Left lobe of liver (tissue), 2 donors: Measurements from ENCODE around the gene CCAR1. TPM values are rescaled to one million over a fixed set of nuclear protein-coding genes. Genes with fewer than 3 reads are reported as not detected.
"Not testable (repeated sequence)": the region's sequence is repeated elsewhere in the genome, so short reads cannot be mapped to it uniquely, and the experiment has no call there.

Experiments used
- ATAC-seq: fragments of 200-7000 bp; cut with Tn5 transposase; one replicate; pipeline ENCODE4 v1.9.1; 2020; ENCODE audit warnings: mild to moderate bottlenecking, moderate library complexity
- DNase-seq: peaks from one replicate; pipeline ENCODE4 v3.0.0-alpha.2; 2020; ENCODE audit warnings: low spot score
- total RNA-seq: library from RNA; stranded (reverse); gene quantifications from one replicate; pipeline ENCODE4 v1.2.1, GENCODE V29; 2021
- donor health status: DM: no; HTN: no; CAD: no; lungs with moderate emphysema.
- donor health status: DM: no; HTN: yes; CAD: no.

The CCAR1 gene, protein sequence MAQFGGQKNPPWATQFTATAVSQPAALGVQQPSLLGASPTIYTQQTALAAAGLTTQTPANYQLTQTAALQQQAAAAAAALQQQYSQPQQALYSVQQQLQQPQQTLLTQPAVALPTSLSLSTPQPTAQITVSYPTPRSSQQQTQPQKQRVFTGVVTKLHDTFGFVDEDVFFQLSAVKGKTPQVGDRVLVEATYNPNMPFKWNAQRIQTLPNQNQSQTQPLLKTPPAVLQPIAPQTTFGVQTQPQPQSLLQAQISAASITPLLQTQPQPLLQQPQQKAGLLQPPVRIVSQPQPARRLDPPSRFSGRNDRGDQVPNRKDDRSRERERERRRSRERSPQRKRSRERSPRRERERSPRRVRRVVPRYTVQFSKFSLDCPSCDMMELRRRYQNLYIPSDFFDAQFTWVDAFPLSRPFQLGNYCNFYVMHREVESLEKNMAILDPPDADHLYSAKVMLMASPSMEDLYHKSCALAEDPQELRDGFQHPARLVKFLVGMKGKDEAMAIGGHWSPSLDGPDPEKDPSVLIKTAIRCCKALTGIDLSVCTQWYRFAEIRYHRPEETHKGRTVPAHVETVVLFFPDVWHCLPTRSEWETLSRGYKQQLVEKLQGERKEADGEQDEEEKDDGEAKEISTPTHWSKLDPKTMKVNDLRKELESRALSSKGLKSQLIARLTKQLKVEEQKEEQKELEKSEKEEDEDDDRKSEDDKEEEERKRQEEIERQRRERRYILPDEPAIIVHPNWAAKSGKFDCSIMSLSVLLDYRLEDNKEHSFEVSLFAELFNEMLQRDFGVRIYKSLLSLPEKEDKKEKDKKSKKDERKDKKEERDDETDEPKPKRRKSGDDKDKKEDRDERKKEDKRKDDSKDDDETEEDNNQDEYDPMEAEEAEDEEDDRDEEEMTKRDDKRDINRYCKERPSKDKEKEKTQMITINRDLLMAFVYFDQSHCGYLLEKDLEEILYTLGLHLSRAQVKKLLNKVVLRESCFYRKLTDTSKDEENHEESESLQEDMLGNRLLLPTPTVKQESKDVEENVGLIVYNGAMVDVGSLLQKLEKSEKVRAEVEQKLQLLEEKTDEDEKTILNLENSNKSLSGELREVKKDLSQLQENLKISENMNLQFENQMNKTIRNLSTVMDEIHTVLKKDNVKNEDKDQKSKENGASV
- total RNA-seq = 17.4 TPM

DNA sequence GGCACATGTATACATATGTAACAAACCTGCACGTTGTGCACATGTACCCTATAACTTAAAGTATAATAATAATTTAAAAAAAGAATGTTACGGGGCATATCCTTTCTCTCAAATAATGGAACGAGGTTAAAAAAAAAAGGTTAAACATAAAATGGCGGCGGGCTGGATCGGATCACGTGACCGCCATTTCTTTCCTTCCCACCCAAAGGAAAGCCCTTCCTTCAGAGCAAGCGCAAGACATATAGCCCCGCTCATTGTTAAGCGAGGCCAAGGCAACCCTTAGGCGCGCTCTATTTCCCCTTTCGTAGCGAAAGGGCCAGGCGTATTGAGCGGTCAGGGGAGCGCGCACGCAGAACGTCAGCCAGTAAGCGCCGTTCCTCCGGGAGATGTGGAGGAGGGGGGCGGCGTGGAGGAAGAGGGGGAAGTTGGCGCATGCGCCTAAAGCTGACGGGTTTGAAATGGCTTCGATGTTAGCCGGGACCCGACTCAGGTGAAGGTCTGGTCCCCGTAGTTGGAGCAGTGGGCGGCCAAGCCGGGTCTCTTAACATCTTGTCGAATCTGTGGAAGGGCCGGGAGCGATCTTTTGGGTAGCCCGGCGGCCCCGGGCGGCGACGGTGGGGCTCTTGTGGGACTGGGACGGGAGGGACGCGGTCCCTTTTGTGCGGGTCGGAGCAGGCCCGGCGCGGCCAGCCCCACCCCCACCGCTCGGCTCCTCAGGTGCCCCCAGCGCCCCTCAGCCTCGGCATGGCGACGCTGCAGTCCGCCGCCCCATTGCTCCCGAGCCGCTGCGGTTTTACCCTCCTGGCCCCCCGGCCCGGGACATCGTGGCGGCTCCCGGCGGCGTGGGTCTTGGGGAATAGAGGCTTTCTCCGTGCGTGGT is at the start of gene CCAR1:
CCAR1 (plus strand) TSS at position 447 of the 880 bp plus-strand sequence. CDS start 1,266 bp downstream, outside the sequence.
- ATAC-seq = peak; percentile 98
- DNase-seq = peak; percentile 96

DNA sequence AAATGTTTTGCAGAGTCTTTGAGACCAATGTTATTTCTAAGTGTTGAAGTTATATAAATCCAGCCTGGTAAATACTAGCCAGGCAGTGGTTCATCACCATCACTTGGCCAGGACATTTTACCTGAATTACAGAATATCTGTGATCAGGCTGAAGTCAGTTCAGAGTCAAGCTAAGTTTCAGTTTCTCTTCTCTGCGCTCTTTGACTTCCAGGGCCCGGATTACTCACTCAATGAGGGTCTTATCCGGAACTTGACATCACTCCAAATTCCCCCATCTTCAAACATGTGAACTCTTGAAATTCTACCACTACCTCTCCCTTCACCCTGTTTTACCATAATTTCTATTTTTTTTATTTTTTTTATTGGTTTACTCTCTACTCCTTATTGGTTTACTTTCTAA is 36.6 kb upstream of the CCAR1 start:
- ATAC-seq = peak; percentile 86
- no peak for DNase-seq

DNA sequence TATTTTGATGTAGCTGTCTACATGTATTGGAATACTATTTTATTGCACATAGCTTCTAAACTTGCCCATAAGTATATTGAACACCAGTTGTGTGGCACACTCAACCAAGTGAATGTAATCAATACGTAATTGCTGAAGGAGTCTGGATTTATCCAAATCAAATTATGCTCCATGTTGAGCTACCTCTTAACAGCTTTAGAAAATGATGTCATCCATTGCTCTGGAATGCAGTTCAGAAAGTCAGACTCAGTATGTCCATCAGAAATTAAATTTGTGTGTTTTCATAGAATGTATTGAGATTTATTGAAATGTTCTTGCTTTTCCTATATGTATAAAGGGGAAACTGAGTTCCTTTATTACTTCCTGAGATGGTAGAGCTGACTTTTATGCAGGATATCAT is 25.0 kb upstream of the CCAR1 start:
- no peak for ATAC-seq
- DNase-seq = no peak

DNA sequence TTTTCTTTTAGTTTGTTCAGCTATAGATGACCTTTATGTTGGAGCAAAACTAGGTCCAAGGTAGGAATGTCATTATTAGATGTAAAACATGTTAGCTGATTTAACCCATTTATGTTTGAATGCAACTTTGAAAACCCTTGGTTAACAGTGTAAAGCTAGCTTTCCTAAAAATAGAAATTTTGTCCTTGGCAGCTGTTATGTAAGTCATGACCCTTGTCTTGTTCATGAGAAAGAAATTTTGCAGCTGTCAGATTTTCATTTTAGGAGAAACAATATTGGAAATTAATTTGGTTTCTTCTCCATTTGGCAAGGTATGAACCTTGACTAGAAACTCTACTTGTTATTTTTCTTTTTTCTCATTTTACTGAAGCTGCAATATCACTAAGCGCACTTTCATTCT is 23.9 kb upstream of the CCAR1 start:
- DNase-seq (no peak), ATAC-seq (no peak)

DNA sequence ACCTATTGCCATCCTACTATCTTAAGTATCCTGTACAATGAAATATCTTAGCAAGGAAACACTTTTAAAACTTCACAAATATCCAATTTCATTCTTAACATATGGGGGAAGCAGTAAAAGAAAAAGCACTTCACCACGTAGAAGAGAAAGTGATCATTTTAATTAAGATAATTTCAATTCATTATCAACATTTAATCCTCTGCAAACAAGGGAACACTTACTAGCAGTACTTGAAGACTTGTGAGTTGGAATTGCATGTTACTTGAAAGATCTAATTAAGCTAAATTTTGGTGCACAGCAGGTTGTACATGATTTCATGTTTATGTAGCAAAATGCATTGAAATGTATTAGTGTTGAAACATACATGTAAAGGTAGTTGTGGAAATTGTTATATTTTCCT is 20.8 kb upstream of the CCAR1 start:
- ATAC-seq = no peak
- no peak for DNase-seq

DNA sequence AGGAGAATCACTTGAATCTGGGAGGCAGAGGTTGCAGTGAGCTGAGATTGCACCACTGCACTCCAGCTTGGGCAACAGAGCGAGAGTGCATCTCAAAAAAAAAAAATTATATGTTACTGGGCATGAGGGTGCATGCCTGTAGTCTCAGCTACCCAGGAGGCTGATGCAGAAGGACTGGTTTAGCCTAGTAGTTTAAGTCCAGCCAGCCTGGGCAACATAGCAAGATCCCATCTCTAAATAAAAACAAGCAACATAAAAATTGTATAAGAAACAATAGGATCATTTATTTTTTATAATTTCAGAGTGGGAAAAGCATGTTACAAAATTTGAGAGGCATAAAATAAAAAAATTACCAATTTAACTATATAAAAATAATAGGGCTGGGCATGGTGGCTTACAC is 15.5 kb upstream of the CCAR1 start:
- ATAC-seq (no peak), DNase-seq (no peak)

DNA sequence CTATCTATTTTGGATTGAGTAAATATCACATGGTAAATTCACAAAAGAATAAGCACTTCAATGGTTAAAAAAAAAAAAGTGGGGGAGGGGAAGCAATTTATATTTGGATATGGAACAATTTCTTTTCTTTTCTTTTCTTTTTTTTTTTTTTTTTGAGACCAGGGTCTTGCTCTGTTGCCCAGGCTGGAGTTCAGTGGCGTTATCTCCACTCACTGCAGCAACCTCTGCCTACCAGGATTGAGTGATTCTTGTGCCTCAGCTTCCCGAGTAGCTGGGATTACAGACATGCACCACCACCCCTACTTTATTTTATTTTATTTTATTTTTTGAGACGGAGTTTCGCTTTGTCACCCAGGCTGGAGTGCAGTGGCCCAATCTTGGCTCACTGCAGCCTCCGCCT is 12.1 kb upstream of the CCAR1 start:
- DNase-seq, ATAC-seq: not testable (repeated sequence)

DNA sequence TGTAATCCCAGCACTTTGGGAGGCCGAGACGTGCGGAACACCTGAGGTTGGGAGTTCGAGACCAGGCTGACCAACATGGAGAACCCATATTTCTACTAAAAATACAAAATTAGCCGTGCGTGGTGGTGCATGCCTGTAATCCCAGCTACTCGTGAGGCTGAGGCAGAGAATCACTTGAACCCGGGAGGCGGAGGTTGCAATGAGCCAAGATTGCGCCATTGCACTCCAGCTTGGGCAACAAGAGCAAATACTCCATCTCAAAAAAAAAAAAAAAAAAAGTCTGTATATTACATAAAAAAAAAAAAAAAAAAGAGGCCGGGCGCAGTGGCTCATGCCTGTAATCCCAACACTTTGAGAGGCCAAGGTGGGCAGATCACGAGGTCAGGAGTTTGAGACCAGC is 8.0 kb upstream of the CCAR1 start:
- DNase-seq = not testable (repeated sequence)

DNA sequence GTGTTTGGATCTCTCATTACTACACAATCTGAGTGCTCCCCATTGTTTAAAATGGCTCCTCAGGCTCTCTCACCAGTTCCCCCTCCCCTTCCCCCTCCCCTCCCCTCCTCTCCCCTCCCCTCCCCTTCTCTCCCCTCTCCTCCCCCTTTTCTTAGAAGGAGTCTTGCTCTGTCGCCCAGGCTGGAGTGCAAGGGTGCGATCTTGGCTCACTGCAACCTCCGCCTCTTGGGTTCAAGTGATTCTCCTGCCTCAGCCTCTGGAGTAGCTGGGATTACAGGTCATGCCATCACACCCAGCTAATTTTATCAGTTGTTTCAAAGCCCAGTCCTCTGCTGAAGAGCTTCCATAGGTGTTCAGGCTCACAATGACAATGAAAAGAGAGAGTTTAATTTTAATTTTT is 3.6 kb upstream of the CCAR1 start:
- no peak for DNase-seq
- no peak for ATAC-seq

More for the DNA sequence above, 8.0 kb upstream of the CCAR1 start:
- not testable (repeated sequence) for ATAC-seq

DNA sequence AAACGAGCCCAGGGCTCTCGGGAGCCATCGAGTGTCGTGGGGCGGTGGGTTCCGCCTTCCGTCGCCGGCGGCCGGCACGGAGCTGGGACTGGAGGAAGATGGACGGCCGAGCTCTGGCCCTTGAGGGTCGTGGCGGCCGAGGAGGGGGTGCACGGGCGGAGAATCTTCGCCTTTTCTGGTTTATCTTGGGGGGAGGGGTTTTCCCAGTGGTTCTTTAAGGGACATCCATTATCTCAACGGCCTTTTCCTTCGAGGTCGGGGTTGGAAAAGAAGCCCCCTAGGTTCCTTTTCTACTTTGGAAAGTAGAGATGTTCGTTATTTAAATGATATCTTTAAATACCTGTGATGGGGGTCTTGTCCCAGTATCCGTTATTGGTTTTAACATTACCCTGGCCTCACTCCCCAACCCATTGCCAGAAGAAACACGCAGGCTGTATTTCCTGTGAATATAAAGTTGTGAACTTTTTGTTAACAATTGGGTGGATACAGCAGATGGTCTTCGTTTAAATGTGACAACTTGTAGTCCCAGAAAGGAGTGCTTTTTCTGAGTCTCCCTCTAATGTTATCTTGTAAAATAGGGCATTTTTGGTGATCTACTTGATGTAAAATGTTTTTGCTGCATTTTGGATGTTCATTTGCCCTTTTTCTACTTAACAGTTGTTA is 765 bp downstream of the CCAR1 start:
- no peak for ATAC-seq
- no peak for DNase-seq

DNA sequence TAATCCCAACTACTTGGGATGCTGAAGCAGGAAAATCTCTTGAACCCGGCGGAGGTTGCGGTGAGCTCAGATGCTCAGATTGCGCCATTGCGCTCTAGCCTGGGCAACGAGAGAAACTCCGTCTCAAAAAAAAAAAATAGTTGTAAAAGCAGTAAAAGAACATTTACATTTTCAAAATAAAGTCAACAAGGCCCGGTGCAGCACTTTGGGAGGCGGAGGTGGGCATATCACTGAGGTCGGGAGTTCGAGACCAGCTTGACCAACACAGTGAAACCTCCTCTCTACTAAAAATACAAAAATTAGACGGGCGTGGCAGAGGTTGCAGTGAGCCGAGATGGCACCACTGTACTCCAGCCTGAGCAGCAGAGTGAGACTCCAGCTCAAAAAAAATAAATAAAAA is 4.0 kb downstream of the CCAR1 start:
- DNase-seq = peak; percentile 16
- ATAC-seq = no peak

DNA sequence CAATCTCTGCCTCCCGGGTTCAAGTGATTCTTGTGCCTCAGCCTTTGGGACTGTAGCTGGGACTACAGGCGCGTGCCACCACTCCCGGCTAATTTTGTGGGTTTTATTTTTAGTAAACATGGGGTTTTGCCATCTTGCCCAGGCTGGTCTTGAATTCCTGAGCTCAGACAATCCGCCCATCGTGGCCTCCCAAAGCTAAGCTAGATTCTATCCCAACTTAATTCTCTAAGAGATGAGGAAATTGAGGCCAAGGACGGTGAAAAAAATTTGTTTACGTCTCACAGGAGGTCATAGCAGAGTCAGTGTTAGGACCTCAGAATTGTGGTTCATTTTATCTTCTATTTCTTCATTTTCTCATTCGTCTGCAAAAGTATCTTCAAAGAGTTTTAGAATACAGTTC is 6.1 kb downstream of the CCAR1 start:
- DNase-seq (no peak), ATAC-seq (no peak)

DNA sequence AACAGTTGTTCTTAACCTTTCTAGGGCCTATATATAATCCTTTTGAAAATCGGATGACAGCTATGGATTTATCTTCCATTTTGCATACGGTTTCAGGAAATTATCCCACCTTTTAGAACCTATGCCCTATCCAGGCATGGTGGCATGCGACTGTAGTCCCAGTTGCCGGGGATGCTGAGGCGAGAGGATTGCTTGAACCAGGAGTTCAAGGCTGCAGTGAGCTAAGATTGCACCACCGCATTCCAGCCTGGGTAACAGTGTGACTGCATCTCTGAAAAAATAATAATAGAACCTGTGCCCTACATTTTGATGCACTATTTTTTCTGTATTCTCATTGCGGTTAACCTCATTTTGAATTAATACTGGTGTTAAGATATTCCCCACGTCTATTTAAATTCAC is 11.6 kb downstream of the CCAR1 start:
- DNase-seq (no peak), ATAC-seq (no peak)

DNA sequence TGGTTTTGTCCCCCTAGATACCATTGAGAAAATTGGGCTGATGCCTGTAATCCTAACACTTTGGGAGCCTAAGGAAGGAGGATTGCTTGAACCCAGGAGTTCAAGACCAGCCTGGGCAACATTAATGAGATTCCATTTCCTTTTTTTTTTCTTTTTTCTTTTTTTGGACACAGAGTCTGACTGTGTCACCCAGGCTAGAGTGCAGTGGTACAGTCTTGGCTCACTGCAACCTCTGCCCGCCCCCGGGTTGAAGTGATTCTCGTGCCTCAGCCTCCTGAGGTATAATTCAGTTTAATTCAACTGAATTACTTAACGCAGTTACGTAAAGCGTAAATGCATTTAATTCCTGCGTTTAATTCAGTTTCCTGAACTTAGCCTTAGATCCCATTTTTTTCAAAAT is 13.3 kb downstream of the CCAR1 start:
- no peak for DNase-seq
- no peak for ATAC-seq

DNA sequence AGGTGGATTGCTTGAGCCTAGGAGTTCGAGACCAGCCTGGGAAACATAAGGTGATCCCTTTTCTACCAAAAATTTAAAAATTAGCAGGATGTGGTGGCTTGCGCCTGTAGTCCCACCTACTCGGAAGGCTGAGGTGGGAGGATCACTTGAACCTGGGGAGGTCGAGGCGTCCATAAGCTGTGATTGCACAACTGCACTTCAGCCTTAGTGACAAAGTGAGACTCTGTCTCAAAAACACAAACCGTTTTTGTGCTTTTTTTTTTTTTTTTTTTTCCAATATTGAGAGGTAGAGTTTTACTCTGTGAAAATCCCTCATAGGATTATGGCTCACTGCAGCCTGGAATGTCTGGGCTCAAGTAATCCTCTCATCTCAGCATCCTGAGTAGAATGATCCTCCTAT is 14.1 kb downstream of the CCAR1 start:
- DNase-seq (no peak), ATAC-seq (no peak)

DNA sequence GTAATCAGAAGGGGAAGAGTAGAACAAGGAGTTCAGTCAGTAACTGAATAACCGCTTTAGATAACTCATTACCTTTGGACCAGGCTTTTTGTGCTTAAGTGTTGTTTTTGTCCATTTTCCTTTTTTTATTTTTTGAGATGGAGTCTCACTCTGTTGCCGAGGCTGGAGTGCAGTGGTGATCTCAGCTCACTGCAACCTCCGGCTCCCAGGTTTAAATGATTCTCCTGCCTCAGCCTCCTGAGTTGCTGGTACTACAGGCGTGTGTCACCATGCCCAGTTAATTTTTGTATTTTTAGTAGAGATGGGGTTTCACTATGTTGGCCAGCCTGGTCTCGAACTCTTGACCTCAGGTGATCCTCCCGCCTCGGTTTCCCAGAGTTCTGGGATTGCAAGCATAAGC is 14.7 kb downstream of the CCAR1 start:
- DNase-seq, ATAC-seq: not testable (repeated sequence)

DNA sequence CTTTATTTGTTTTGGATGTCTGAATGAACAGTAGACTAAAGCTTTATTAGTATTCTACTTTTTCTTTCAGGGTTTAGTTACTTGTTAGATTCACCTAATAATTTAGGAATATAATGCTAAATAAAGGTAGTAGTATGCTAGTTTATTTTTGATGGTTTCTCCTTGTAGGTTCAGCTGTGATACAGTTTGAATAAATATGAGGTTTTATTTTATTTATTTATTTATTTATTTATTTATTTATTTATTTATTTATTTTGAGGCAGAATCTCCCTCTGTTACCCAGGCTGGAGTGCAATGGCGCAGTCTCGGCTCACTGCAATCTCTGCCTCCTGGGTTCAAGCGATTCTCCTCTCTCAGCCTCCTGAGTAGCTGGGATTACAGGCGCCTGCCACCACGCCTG is 19.6 kb downstream of the CCAR1 start:
- ATAC-seq, DNase-seq: not testable (repeated sequence)

DNA sequence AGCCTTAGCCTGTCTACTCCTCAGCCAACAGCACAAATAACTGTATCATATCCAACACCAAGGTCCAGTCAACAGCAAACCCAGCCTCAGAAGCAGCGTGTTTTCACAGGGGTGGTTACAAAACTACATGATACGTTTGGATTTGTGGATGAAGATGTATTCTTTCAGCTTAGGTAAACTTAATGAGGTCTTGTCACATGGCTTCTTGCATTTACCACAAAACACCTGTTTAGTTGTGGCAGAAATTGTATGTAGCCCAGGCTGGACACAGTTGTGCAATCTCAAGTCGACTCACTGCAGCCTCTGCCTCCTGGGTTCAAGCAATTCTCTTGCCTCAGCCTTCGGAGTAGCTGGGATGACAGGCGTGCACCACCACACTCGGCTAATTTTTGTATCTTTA is 21.4 kb downstream of the CCAR1 start:
- no peak for ATAC-seq
- DNase-seq = peak; percentile 6

DNA sequence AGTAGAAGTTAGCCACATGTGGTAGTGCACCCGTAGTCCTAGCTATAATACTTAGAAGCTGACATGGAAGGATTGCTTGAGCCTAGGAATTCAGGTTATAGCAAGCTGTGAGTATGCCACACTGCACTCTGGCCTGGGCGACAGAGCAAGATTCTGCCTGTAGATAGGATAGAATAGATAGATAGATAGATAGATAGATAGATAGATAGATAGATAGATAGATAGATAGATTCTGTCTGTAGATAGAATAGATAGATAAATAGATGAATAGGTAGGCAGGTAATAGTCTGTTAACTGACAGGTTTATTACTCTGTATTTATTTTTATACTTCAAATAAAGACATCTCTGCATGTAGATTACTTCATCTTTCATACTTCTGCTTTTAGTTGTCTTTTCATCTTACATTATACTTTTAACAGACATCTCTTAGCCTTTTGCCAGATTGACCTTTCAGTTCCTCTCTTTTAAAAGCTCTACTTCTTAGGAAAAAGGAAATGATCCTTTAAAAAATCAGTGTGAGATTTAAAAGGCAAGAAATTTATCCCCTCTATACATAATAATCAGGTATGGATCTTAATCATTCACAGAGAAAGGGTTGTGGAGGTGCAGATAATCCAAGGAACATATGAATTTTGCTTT is 31.8 kb downstream of the CCAR1 start:
- no peak for ATAC-seq
- no peak for DNase-seq
